Calu3 (cell line): Measurements from ENCODE around the gene RBM25. TPM values are rescaled to one million over a fixed set of nuclear protein-coding genes. Genes with fewer than 3 reads are reported as not detected.

Source experiments
- BruUV-seq: library from RNA; stranded (reverse); fragments of 400-500 nt; replicated peaks from 2 replicates; lab custom pipeline; 2021; lab: Mats Ljungman, UMichigan
- CTCF ChIA-PET: fragments of 300-600 bp; sonication (Branson Sonifier 250); formaldehyde crosslinking; loops from one replicate; lab custom pipeline; 2022; ENCODE audit warnings: antibody characterized with exemption; lab: Charles Lee
- DNase-seq: peaks from one replicate; pipeline ENCODE4 v3.0.0; 2022
- H3K27ac Mint-ChIP-seq: one replicate; pipeline ENCODE4 v1.8.0; 2022; ENCODE audit warnings: mixed read lengths; ENCODE audit not compliant: unreplicated experiment
- H3K27me3 Mint-ChIP-seq: one replicate; pipeline ENCODE4 v1.8.0; 2022; ENCODE audit warnings: mixed read lengths; ENCODE audit not compliant: unreplicated experiment
- H3K36me3 Mint-ChIP-seq: one replicate; pipeline ENCODE4 v1.8.0; 2022; ENCODE audit warnings: mild to moderate bottlenecking, moderate library complexity, mixed read lengths; ENCODE audit not compliant: insufficient read depth, unreplicated experiment
- H3K4me1 Mint-ChIP-seq: one replicate; pipeline ENCODE4 v1.8.0; 2022; ENCODE audit warnings: mild to moderate bottlenecking, low read depth, mixed read lengths; ENCODE audit not compliant: unreplicated experiment
- H3K4me3 Mint-ChIP-seq: one replicate; pipeline ENCODE4 v1.8.0; 2022; ENCODE audit warnings: mild to moderate bottlenecking, low read depth, moderate library complexity, mixed read lengths; ENCODE audit not compliant: unreplicated experiment
- H3K9me3 Mint-ChIP-seq: one replicate; pipeline ENCODE4 v1.8.0; 2022; ENCODE audit warnings: low read depth, mixed read lengths; ENCODE audit not compliant: unreplicated experiment
- intact Hi-C: fragments of 100-400 bp; cut with micrococcal nuclease; formaldehyde crosslinking; loops from one replicate; pipeline ENCODE4 v1.10.0; 2022; ENCODE audit not compliant: unreplicated experiment
- total RNA-seq: library from RNA; stranded (reverse); gene quantifications from 2 replicates; pipeline ENCODE4 v1.2.3, GENCODE V29; 2022
- TF ChIP-seq, protein P1 (sequence below): fragments of 200-600 bp; IDR thresholded peaks from one replicate; pipeline ENCODE4 v1.8.0; 2022; ENCODE audit warnings: antibody characterized with exemption; ENCODE audit not compliant: unreplicated experiment

The RBM25 gene
- total RNA-seq, 1 experiment from 2014 or later = 87.5 TPM

DNA sequence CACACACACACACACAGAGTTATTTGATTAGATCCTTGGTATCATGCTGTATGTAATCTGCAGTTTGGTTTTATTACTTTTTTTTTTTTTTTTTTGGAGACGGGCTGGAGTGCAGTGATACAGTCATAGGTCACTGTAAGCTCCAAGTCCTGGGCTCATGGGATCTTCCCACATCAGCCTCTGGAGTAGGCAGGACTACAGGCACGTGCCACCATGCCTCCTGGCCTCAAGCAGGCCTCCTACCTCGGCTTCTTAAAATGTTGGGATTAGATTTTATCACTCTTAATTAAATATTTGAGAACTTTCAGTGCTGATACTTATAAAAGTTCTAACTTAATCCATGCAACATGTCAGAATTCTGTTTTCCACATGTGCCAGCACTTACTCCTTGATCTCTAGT is 46.7 kb downstream of the RBM25 start:
- Mint-ChIP-seq H3K4me3 (no peak overlapping the region), H3K9me3 (no peaks in the 10 kb centered on the region), H3K27ac (no peak overlapping the region), H3K36me3 (peaks cover 47% of the 10 kb centered on the region), H3K27me3 (no peaks in the 10 kb centered on the region), H3K4me1 (peaks cover 7% of the 10 kb centered on the region)
- no peak for DNase-seq
- CTCF ChIA-PET = no interaction called here
- BruUV-seq = no TSS peak
- TF ChIP-seq, protein P1, sequence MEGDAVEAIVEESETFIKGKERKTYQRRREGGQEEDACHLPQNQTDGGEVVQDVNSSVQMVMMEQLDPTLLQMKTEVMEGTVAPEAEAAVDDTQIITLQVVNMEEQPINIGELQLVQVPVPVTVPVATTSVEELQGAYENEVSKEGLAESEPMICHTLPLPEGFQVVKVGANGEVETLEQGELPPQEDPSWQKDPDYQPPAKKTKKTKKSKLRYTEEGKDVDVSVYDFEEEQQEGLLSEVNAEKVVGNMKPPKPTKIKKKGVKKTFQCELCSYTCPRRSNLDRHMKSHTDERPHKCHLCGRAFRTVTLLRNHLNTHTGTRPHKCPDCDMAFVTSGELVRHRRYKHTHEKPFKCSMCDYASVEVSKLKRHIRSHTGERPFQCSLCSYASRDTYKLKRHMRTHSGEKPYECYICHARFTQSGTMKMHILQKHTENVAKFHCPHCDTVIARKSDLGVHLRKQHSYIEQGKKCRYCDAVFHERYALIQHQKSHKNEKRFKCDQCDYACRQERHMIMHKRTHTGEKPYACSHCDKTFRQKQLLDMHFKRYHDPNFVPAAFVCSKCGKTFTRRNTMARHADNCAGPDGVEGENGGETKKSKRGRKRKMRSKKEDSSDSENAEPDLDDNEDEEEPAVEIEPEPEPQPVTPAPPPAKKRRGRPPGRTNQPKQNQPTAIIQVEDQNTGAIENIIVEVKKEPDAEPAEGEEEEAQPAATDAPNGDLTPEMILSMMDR = no peak
- intact Hi-C loops = no loop called here

DNA sequence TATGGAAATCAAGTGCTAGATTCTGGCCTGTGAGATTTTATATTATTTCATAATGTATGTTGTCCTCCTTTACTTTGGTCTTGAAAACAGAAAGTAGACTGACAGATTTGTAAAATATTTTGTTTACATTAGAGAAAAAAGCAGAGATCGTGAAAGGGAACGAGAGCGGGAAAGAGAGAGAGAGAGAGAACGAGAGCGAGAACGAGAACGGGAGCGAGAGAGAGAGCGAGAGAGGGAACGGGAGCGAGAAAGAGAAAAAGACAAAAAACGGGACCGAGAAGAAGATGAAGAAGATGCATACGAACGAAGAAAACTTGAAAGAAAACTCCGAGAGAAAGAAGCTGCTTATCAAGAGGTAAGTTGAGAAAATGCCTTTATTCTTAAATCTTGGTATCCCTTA is 47.4 kb downstream of the RBM25 start:
- TF ChIP-seq, protein P1 = no peak
- Mint-ChIP-seq H3K4me3 (no peak overlapping the region), H3K36me3 (peaks cover 47% of the 10 kb centered on the region), H3K27ac (no peak overlapping the region), H3K27me3 (no peaks in the 10 kb centered on the region), H3K4me1 (peaks cover 7% of the 10 kb centered on the region), H3K9me3 (no peaks in the 10 kb centered on the region)
- DNase-seq = no peak
- BruUV-seq = no TSS peak
- intact Hi-C loops = no loop called here
- CTCF ChIA-PET = no interaction called here

DNA sequence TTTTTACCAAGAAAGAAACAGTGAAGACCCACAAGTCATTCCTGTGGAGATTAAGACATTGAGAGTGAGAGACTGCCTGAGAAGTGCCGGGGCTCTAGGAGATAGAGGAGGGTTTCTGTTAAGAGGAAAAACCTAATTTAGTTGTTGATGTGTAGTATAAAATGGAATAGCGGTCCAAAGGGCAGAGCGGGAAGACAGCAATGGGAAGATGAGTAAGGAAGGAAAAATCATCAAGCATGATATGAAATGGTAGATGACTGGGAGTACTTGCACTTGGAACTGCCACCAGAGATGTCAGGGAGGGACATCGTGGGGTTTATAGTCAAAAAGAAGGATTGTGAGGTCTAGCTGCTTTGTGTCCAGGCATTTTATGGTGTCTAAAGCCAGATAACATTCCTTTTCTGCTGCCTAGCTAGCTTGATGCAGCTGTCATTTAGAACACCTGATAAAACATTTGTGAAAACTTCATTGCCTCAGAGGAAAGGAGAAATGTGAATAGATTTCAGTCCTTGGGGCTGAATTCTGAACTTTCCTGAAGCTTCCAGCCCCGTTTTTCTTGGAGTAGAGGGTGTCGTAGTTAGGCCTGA is 57.8 kb downstream of the RBM25 start:
- no peaks in the 10 kb centered on the region for H3K4me1 Mint-ChIP-seq
- CTCF ChIA-PET = interaction anchor here (0.6 kb wide), 1 partner anchor 585 kb away, joined by 3 read pairs; no protein-coding TSS in a partner anchor
- H3K27me3 Mint-ChIP-seq = no peaks in the 10 kb centered on the region
- no peak for DNase-seq
- H3K9me3 Mint-ChIP-seq = no peaks in the 10 kb centered on the region
- peaks cover 58% of the 10 kb centered on the region for H3K36me3 Mint-ChIP-seq
- H3K27ac Mint-ChIP-seq = no peak overlapping the region
- no TSS peak for BruUV-seq
- TF ChIP-seq, protein P1 = no peak
- H3K4me3 Mint-ChIP-seq = no peak overlapping the region
- intact Hi-C loops = no loop called here

DNA sequence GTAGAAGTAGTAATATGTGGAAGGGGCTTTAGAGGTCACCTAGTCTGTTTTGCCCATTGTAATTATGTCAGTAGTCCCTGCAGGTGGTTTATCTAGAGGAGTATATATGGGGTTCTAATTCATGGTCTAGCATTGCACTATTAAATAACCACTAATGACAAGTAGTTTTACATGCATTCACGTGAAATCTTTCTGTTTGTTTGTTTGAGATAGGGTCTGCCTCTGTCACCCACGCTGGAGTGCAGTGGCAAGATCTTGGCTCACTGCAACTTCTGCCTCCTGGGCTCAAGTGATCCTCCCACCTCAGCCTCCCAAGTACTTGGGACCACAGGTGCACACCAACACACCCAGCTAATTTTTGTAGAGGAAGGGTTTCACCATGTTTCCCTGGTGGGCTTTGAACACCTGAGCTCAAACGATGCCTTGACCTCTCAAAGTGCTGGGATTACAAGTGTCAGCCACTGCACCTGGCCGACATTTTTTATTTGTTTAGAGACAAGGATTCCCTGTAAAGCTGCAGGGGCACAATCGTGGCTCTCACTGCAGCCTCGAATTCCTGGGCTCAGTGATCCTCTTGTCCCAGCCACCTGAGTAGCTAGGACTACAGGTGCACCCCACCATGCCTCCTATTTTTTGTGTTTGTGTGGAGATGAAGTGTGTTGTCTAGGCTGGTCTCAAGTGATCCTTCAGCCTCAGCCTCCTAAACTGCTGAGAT is 66.0 kb downstream of the RBM25 start:
- Mint-ChIP-seq H3K9me3 (no peaks in the 10 kb centered on the region), H3K4me3 (no peak overlapping the region), H3K27me3 (no peaks in the 10 kb centered on the region), H3K4me1 (no peaks in the 10 kb centered on the region), H3K36me3 (peaks cover 56% of the 10 kb centered on the region), H3K27ac (no peak overlapping the region)
- intact Hi-C loops = no loop called here
- CTCF ChIA-PET = no interaction called here
- TF ChIP-seq, protein P1 = no peak
- no TSS peak for BruUV-seq
- no peak for DNase-seq
